ENCODE results near the gene RNU6-7.

- TF ChIP-seq EZH2 (IDR thresholded peaks at IDR 0.05; ENCODE audit: borderline replicate concordance, low read depth, low read length, severe bottlenecking): no peak
- TF ChIP-seq CTCF (IDR thresholded peaks at IDR 0.05; ENCODE audit: borderline replicate concordance, extremely low read depth, low read length, poor library complexity, severe bottlenecking): no peak
These were observed 44.9 kb downstream of the RNU6-7 start for GRCh38 chr14:32246751-32247150.
